Measurements from ENCODE around the gene STON1. TPM values are rescaled to one million over a fixed set of nuclear protein-coding genes. Genes with fewer than 3 reads are reported as not detected.

STON1 gene
- total and polyA plus RNA-seq, 2 of the 4 experiments (the other 2 are of a cell fraction): 4.0 to 5.7 TPM

DNA sequence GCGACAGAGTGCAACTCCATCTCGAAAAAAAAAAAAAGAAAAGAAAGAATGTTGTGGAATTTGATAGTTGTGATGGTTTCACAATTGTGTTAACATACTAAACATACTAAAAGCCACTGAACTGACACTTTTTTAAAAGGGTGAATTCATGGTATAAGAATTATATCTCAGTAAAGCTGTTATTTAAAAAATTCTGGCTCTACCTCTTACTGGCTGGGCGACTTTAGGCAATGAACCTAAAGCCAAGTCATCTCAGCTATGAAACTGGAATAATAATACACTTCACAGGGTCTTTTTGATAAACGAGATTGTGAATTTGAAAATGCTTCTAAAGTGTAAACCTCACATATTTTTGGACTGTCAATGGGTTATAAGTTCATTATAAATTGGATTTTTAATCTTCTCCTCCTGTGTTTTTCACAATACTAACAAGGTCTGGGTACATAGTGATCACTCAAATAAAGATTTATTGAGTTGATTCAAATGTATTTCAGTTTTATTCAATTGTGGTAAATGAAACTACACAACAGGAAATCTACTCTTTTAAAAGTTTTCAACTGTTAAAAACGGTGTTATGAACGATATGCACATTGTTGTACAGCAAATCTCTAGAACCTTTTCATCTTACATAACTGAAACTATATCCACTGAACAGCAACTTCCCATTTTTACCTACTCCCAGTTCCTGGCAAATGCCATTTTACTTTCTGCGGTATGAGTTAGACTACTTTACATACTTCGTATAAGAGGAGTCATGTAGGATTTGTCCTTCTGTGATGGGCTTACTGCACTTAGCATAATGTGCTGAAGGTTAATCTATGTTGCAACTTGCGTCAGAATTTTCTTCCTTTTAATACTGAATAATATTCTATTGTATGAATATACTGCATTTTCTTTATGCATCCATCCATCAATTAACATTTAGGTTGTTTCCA lies 44.7 kb downstream of the STON1 start:
- dilution Hi-C loops (cut with HindIII; ENCODE audit: low sequenced_read_pairs, unreplicated experiment): no loop called here

More for the DNA sequence above, 44.7 kb downstream of the STON1 start:
- H2BK120ac ChIP-seq (ENCODE audit: low read depth, low read length): no peak overlapping the region
- H2BK20ac ChIP-seq (ENCODE audit: low read depth, low read length): no peak overlapping the region
- no peak overlapping the region for H2BK15ac ChIP-seq (ENCODE audit: low read depth, low read length)
- H4K5ac ChIP-seq (ENCODE audit: low read depth, low read length): no peak overlapping the region
- H4K91ac ChIP-seq (ENCODE audit: insufficient read depth, low read depth, low read length): no peak overlapping the region
- no peaks in the 10 kb centered on the region for H3K36me3 ChIP-seq (ENCODE audit: control insufficient read depth, insufficient read depth, low read length)
- TF ChIP-seq CHD1 (IDR thresholded peaks at IDR 0.05; ENCODE audit: low read depth, low read length) (no peak), FOS (IDR thresholded peaks at IDR 0.05; ENCODE audit: low read depth, low read length) (no peak), MAFK (IDR thresholded peaks at IDR 0.05; ENCODE audit: low read depth, low read length) (no peak), RAD21 (IDR thresholded peaks at IDR 0.05; ENCODE audit: low read length) (no peak), CEBPB (IDR thresholded peaks at IDR 0.05; ENCODE audit: low read depth, low read length) (no peak), POLR2A (IDR thresholded peaks at IDR 0.05; ENCODE audit: low read depth, low read length) (no peak), RCOR1 (IDR thresholded peaks at IDR 0.05; ENCODE audit: insufficient replicate concordance, low read length) (no peak), NFE2L2 (IDR thresholded peaks at IDR 0.05; ENCODE audit: low read depth, low read length) (no peak), SMC3 (IDR thresholded peaks at IDR 0.05; ENCODE audit: low read depth, low read length) (no peak)
- TF ChIP-seq, protein P1, sequence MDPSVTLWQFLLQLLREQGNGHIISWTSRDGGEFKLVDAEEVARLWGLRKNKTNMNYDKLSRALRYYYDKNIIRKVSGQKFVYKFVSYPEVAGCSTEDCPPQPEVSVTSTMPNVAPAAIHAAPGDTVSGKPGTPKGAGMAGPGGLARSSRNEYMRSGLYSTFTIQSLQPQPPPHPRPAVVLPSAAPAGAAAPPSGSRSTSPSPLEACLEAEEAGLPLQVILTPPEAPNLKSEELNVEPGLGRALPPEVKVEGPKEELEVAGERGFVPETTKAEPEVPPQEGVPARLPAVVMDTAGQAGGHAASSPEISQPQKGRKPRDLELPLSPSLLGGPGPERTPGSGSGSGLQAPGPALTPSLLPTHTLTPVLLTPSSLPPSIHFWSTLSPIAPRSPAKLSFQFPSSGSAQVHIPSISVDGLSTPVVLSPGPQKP (IDR thresholded peaks at IDR 0.05; ENCODE audit: borderline replicate concordance, low read depth, low read length): no peak
- TF ChIP-seq, protein P2, sequence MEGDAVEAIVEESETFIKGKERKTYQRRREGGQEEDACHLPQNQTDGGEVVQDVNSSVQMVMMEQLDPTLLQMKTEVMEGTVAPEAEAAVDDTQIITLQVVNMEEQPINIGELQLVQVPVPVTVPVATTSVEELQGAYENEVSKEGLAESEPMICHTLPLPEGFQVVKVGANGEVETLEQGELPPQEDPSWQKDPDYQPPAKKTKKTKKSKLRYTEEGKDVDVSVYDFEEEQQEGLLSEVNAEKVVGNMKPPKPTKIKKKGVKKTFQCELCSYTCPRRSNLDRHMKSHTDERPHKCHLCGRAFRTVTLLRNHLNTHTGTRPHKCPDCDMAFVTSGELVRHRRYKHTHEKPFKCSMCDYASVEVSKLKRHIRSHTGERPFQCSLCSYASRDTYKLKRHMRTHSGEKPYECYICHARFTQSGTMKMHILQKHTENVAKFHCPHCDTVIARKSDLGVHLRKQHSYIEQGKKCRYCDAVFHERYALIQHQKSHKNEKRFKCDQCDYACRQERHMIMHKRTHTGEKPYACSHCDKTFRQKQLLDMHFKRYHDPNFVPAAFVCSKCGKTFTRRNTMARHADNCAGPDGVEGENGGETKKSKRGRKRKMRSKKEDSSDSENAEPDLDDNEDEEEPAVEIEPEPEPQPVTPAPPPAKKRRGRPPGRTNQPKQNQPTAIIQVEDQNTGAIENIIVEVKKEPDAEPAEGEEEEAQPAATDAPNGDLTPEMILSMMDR (conservative IDR thresholded peaks at IDR 0.05; ENCODE audit: low read depth, low read length): no peak
- TF ChIP-seq, protein P3, sequence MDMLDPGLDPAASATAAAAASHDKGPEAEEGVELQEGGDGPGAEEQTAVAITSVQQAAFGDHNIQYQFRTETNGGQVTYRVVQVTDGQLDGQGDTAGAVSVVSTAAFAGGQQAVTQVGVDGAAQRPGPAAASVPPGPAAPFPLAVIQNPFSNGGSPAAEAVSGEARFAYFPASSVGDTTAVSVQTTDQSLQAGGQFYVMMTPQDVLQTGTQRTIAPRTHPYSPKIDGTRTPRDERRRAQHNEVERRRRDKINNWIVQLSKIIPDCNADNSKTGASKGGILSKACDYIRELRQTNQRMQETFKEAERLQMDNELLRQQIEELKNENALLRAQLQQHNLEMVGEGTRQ (IDR thresholded peaks at IDR 0.05; ENCODE audit: low read depth, low read length): no peak
- H3K27ac ChIP-seq (ENCODE audit: insufficient read depth, low read length): no peak overlapping the region
- H3K4me2 ChIP-seq (ENCODE audit: low read depth, low read length): no peak overlapping the region
- H3K4me3 ChIP-seq (ENCODE audit: insufficient read depth, low read depth, low read length): no peak overlapping the region
- no peak for DNase-seq
- ChIA-PET POLR2A (ENCODE audit: unreplicated experiment) (no interaction called here), CTCF (no interaction called here)
- no peak overlapping the region for H3K4ac ChIP-seq (ENCODE audit: low read depth, low read length)
- no peaks in the 10 kb centered on the region for H4K20me1 ChIP-seq (ENCODE audit: insufficient read depth, low read length)
- peaks cover 4% of the 10 kb centered on the region for H3K9me1 ChIP-seq (ENCODE audit: insufficient read depth, low read length)
- no peak overlapping the region for H3K14ac ChIP-seq (replicated peaks; ENCODE audit: low read depth, low read length)
- H2AFZ ChIP-seq (replicated peaks; ENCODE audit: low read length, poor library complexity): no peak overlapping the region
- no peak overlapping the region; a peak in 1 of 4 replicates for H4K8ac ChIP-seq (ENCODE audit: low read depth in 2 of 2, low read length in 2 of 2)
- no peak for ATAC-seq (ENCODE audit: low read depth)
- no peak overlapping the region for H2AK9ac ChIP-seq (replicated peaks; ENCODE audit: low read depth, low read length, poor library complexity)
- H3K9me3 ChIP-seq (ENCODE audit: control insufficient read depth, insufficient read depth, low read length): no peaks in the 10 kb centered on the region
- H3K79me1 ChIP-seq (ENCODE audit: low read depth in 1 of 2, low read length in 2 of 2): no peaks in the 10 kb centered on the region; a peak in 1 of 4 replicates
- H2BK5ac ChIP-seq (ENCODE audit: low read depth, low read length, poor library complexity, severe bottlenecking): no peak overlapping the region
- H3K23ac ChIP-seq (ENCODE audit: low read depth, low read length): no peak overlapping the region
- intact Hi-C loops (cut with micrococcal nuclease): no loop called here
- WGBS, 2 experiments (ENCODE audit: extremely low coverage in 2 of 2, insufficient read length in 1 of 2): 93% methylated on average over 2 of the region's 9 CpGs; no CpG with 5 or more reads in 1 of the 2 experiments
- no peak overlapping the region for H3K9ac ChIP-seq (ENCODE audit: low read depth, low read length)
- H3K27me3 ChIP-seq (ENCODE audit: control insufficient read depth, insufficient read depth, low read length): no peaks in the 10 kb centered on the region
- H3K4me1 ChIP-seq (ENCODE audit: control insufficient read depth, insufficient read depth, low read length): no peaks in the 10 kb centered on the region
- in situ Hi-C loops (cut with MboI; ENCODE audit: low sequenced_read_pairs): no loop called here
- no peak overlapping the region for H2AK5ac ChIP-seq (ENCODE audit: low read depth, low read length)
- H3K18ac ChIP-seq (ENCODE audit: low read depth, low read length): no peak overlapping the region
- H3K56ac ChIP-seq (ENCODE audit: extremely low read depth, insufficient read depth, low read length): no peak overlapping the region
- BruUV-seq (replicated peaks): no TSS peak
